Coronary artery (tissue), 2 donors: Measurements from ENCODE around the gene ZMIZ1.

ENCODE experiments used
- DNase-seq: peaks from one replicate; pipeline ENCODE4 v3.0.0-alpha.2; 2017; ENCODE audit warnings: low spot score
- H3K27ac ChIP-seq, 2 donors: fragments of 200-600 bp; sonication (generic); one replicate each; pipeline ENCODE4 v1.5.1; 2016 to 2019
- H3K4me3 ChIP-seq: fragments of 200-600 bp; sonication (generic); 2 replicates; pipeline ENCODE4 v1.5.1; 2016; ENCODE audit warnings: mild to moderate bottlenecking, moderate library complexity
- CTCF ChIP-seq: fragments of 200-600 bp; sonication (generic); IDR thresholded peaks from one replicate; pipeline ENCODE4 v1.5.1; 2019; ENCODE audit warnings: antibody characterized with exemption

ZMIZ1 gene

GRCh38 chr10:79201706-79202105, 132.9 kb downstream of the ZMIZ1 start:
- no peak for DNase-seq
- no peak for TF ChIP-seq CTCF
- Histone ChIP-seq H3K4me3 (no peak overlapping the region), H3K27ac (no peak overlapping the region)

- Histone ChIP-seq H3K27ac (no peak overlapping the region), H3K4me3 (no peak overlapping the region)
- no peak for DNase-seq
- no peak for TF ChIP-seq CTCF
Observed at GRCh38 chr10:79202188-79203013, 133.6 kb downstream of the ZMIZ1 start.

GRCh38 chr10:79203014-79203644, 134.4 kb downstream of the ZMIZ1 start:
- H3K27ac ChIP-seq: no peak overlapping the region
- no peak overlapping the region for H3K4me3 ChIP-seq
- no peak for DNase-seq
- no peak for TF ChIP-seq CTCF

GRCh38 chr10:79203833-79204232, 135.1 kb downstream of the ZMIZ1 start:
- no peak for DNase-seq
- no peak overlapping the region for H3K4me3 ChIP-seq
- H3K27ac ChIP-seq: no peak overlapping the region
- no peak for TF ChIP-seq CTCF

- no peak overlapping the region for H3K27ac ChIP-seq
- TF ChIP-seq CTCF: no peak
- H3K4me3 ChIP-seq: no peak overlapping the region
- DNase-seq: no peak
Observed at GRCh38 chr10:79206300-79207095, 137.7 kb downstream of the ZMIZ1 start.

- H3K4me3 ChIP-seq: no peak overlapping the region
- DNase-seq: no peak
- H3K27ac ChIP-seq: no peak overlapping the region
- TF ChIP-seq CTCF: no peak
Observed at GRCh38 chr10:79207096-79207357, 138.3 kb downstream of the ZMIZ1 start.
